SU-DHL-6 (cell line): ENCODE data around the gene NOS1AP.
"Not testable (repeated sequence)": the region's sequence is repeated elsewhere in the genome, so short reads cannot be mapped to it uniquely, and the experiment has no call there.

Experiments
- H2AFZ ChIP-seq: fragments of 200-600 bp; sonication (generic); 2 replicates; pipeline ENCODE4 v1.6.1; 2014; ENCODE audit warnings: low read depth, mild to moderate bottlenecking, moderate library complexity, mixed read lengths, antibody characterized with exemption, low read length; ENCODE audit not compliant: severe bottlenecking
- H3F3A ChIP-seq: fragments of 200-600 bp; shearing (Covaris generic); 2 replicates; pipeline ENCODE4 v1.6.0; 2016; ENCODE audit warnings: antibody characterized with exemption, mild to moderate bottlenecking; ENCODE audit not compliant: insufficient read depth
- H3K27ac ChIP-seq: fragments of 200-600 bp; sonication (generic); 2 replicates; pipeline ENCODE4 v1.5.1; 2016; ENCODE audit warnings: low read depth, mild to moderate bottlenecking, low read length, moderate library complexity, mixed read lengths
- H3K27me3 ChIP-seq: fragments of 200-600 bp; sonication (generic), shearing (Covaris generic); 2 replicates; pipeline ENCODE4 v1.6.0; 2014; ENCODE audit warnings: mild to moderate bottlenecking, low read length
- H3K36me3 ChIP-seq: fragments of 200-600 bp; sonication (generic); 2 replicates; pipeline ENCODE4 v1.6.1; 2014; ENCODE audit warnings: mild to moderate bottlenecking, low read length, mixed read lengths
- H3K4me2 ChIP-seq: fragments of 300-600, 200-600 bp; shearing (Covaris generic), sonication (generic); 2 replicates; pipeline ENCODE4 v1.6.0; 2014; ENCODE audit warnings: low read length, low read depth, mild to moderate bottlenecking; ENCODE audit not compliant: poor library complexity, severe bottlenecking
- H3K4me3 ChIP-seq: fragments of 200-600 bp; sonication (generic); 2 replicates; pipeline ENCODE4 v1.5.1; 2014; ENCODE audit warnings: antibody characterized with exemption, low read length, mild to moderate bottlenecking, mixed read lengths; ENCODE audit not compliant: insufficient read depth, poor library complexity, severe bottlenecking
- H3K79me2 ChIP-seq: fragments of 200-600 bp; sonication (generic); 2 replicates; pipeline ENCODE4 v1.6.1; 2014; ENCODE audit warnings: mild to moderate bottlenecking, low read length, moderate library complexity; ENCODE audit not compliant: insufficient read depth
- H3K9ac ChIP-seq: fragments of 200-600 bp; sonication (generic); 2 replicates; pipeline ENCODE4 v1.7.0; 2014; ENCODE audit warnings: mild to moderate bottlenecking, low read length
- H3K9me2 ChIP-seq: fragments of 200-600 bp; sonication (generic); replicated peaks from 2 replicates; pipeline ENCODE4 v1.6.1; 2014; ENCODE audit warnings: low read length; ENCODE audit not compliant: insufficient read depth
- H3K9me3 ChIP-seq: fragments of 200-600 bp; sonication (generic); 2 replicates; pipeline ENCODE4 v1.6.1; 2014; ENCODE audit warnings: low read length, mixed read lengths; ENCODE audit not compliant: insufficient read depth
- H4K20me1 ChIP-seq: fragments of 200-600 bp; sonication (generic); 2 replicates; pipeline ENCODE4 v1.6.1; 2014; ENCODE audit warnings: low read depth, mild to moderate bottlenecking, antibody characterized with exemption, low read length, moderate library complexity, mixed read lengths
- EZH2phosphoT487 ChIP-seq: fragments of 200-600 bp; sonication (generic), shearing (Covaris generic); conservative IDR thresholded peaks from 2 replicates; pipeline ENCODE4 v1.6.1; 2018; ENCODE audit warnings: mild to moderate bottlenecking, antibody characterized with exemption, low read length, moderate library complexity, mixed read lengths
- TF ChIP-seq, protein P1 (sequence below): fragments of 200-600 bp; sonication (generic); IDR thresholded peaks from one replicate; pipeline ENCODE4 v1.5.1; 2017; ENCODE audit warnings: antibody characterized with exemption, mild to moderate bottlenecking, low read length, moderate library complexity; ENCODE audit not compliant: insufficient read depth, poor library complexity, severe bottlenecking

NOS1AP gene

GRCh38 chr1:162347281-162347680 lies 277.8 kb downstream of the NOS1AP start:
- H3K9me2 ChIP-seq = no peaks in the 10 kb centered on the region
- TF ChIP-seq, protein P1, sequence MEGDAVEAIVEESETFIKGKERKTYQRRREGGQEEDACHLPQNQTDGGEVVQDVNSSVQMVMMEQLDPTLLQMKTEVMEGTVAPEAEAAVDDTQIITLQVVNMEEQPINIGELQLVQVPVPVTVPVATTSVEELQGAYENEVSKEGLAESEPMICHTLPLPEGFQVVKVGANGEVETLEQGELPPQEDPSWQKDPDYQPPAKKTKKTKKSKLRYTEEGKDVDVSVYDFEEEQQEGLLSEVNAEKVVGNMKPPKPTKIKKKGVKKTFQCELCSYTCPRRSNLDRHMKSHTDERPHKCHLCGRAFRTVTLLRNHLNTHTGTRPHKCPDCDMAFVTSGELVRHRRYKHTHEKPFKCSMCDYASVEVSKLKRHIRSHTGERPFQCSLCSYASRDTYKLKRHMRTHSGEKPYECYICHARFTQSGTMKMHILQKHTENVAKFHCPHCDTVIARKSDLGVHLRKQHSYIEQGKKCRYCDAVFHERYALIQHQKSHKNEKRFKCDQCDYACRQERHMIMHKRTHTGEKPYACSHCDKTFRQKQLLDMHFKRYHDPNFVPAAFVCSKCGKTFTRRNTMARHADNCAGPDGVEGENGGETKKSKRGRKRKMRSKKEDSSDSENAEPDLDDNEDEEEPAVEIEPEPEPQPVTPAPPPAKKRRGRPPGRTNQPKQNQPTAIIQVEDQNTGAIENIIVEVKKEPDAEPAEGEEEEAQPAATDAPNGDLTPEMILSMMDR = no peak
- TF ChIP-seq EZH2phosphoT487 = no peak
- H3K27ac ChIP-seq = no peak overlapping the region

DNA sequence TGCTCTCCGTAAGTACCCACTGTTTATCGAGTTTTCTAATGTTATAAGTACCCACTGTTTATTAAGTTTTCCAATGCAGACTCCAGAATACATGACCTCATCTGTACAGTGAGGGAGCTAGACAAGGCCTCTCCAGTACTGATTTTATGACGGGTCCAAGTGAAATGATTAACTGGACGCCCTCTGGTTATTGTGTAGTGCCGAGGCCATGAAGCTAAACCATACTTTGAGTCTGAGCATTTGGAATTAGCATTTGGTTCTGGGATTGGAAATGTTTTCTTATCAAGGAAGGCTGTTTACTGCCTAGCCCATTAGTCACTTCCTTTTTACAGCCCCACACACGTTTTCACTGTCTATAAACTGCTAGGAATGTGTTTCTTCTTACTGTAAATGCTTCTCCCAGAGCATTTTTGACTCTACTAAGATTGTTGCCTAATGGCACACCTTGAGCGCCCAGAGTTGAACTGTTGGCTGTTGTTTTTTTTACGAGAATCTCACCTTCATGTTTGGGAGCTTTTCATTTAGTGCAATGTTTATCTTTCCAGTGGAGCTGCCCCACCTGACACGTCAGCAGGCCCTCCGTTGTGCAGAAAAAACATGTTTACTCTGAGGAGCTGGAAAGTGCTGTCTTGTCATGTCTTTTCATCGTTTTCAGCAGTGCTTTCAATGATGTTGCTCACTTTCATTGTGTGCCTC lies 280.3 kb downstream of the NOS1AP start:
- Histone ChIP-seq H3K9ac (no peak overlapping the region), H4K20me1 (no peaks in the 10 kb centered on the region), H3K27me3 (no peaks in the 10 kb centered on the region), H3F3A (no peaks in the 10 kb centered on the region), H3K79me2 (no peaks in the 10 kb centered on the region), H3K4me3 (no peak overlapping the region), H3K4me2 (no peak overlapping the region), H2AFZ (no peak overlapping the region), H3K36me3 (no peaks in the 10 kb centered on the region), H3K27ac (no peak overlapping the region), H3K9me2 (no peaks in the 10 kb centered on the region), H3K9me3 (no peaks in the 10 kb centered on the region)
- TF ChIP-seq, protein P1 = no peak
- no peak for TF ChIP-seq EZH2phosphoT487

More at GRCh38 chr1:162347281-162347680, 277.8 kb downstream of the NOS1AP start:
- Histone ChIP-seq H2AFZ (no peak overlapping the region), H3F3A (no peaks in the 10 kb centered on the region), H3K27me3 (no peaks in the 10 kb centered on the region), H3K79me2 (no peaks in the 10 kb centered on the region), H3K36me3 (no peaks in the 10 kb centered on the region), H3K9me3 (no peaks in the 10 kb centered on the region), H3K9ac (no peak overlapping the region), H4K20me1 (no peaks in the 10 kb centered on the region), H3K4me2 (no peak overlapping the region), H3K4me3 (no peak overlapping the region)

- no peak overlapping the region for H2AFZ ChIP-seq
- H3K9ac ChIP-seq = no peak overlapping the region
- no peak overlapping the region for H3K4me3 ChIP-seq
- no peaks in the 10 kb centered on the region for H3K9me2 ChIP-seq
- no peaks in the 10 kb centered on the region for H3K9me3 ChIP-seq
- no peak overlapping the region for H3K27ac ChIP-seq
- H4K20me1 ChIP-seq = no peaks in the 10 kb centered on the region
- no peaks in the 10 kb centered on the region for H3K79me2 ChIP-seq
- no peaks in the 10 kb centered on the region for H3F3A ChIP-seq
- H3K4me2 ChIP-seq = no peak overlapping the region
- H3K27me3 ChIP-seq = no peaks in the 10 kb centered on the region
- H3K36me3 ChIP-seq = no peaks in the 10 kb centered on the region
- no peak for TF ChIP-seq EZH2phosphoT487
- TF ChIP-seq, protein P1 = no peak
Observed at GRCh38 chr1:162351246-162351842, 281.9 kb downstream of the NOS1AP start.

DNA sequence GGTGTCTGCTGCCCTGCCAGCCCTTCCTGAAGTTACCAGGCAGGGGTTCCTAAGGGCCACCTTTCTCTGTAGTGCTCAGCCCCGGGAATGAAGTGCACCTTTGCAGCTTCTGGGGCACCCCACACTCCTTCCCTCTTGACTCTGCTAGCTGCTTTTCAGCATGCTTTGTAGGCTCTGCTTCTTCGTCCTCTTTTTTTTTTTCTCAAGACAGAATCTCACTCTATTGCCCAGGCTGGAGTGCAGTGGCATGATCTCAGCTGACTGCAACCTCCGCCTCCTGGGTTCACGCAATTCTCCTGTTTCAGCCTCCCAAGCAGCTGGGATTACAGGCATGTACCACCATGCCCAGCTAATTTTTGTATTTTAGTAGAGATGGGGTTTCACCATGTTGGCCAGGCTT lies 282.4 kb downstream of the NOS1AP start:
- H3K9me3 ChIP-seq, H3K4me3 ChIP-seq, H4K20me1 ChIP-seq, H3K9ac ChIP-seq, H3K27me3 ChIP-seq, H3K27ac ChIP-seq, H3K4me2 ChIP-seq, H3K9me2 ChIP-seq, H3K79me2 ChIP-seq, H2AFZ ChIP-seq, H3F3A ChIP-seq, H3K36me3 ChIP-seq: not testable (repeated sequence)
